Measurements from ENCODE around the gene ALG12. TPM values are rescaled to one million over a fixed set of nuclear protein-coding genes. Genes with fewer than 3 reads are reported as not detected.

The ALG12 gene
- total and polyA plus RNA-seq, 2 of the 13 experiments (the other 11 are each of a cell fraction or from before 2014, with no cell fraction given) = 7.8 to 15.8 TPM

DNA sequence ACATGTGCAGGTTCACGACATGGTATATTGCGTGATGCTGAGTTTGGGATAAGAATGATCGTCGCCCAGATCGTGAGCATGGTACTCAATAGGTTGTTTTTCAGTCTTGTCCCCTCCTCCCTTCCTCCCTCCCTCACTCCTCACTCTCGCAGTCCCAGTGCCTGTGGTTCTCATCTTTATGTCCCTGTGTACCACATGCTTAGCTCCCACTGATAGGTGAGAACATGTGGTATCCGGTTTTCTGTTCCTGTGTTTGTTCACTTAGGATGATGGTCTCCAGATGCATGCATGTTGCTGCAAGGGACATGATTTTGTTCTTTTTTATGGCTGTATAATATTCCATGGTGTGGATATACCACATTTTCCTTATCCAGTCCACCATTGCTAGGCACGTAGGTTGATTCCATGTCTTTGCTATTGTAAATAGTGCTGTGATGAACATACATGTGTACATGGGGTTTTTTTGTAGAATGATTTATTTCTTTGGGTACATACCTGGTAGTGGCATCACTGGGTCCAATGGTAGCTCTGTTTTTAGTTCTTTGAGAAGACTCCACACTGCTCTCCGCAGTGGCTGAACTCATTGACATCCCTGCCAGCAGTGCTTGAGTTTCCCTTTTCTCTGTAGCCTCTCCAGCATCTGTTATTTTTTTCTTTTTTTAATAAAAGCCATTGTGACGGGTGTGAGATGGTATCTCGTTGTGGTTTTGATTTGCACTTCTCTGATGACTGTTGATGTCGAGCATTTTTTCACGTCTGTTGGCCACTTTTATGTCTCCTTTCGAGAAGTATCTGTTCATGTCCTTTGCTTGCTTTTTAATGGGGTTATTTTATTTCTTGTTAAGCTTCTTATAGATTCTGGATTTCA, 48.2 kb downstream of the ALG12 start (continued):
- TF ChIP-seq, protein P1, sequence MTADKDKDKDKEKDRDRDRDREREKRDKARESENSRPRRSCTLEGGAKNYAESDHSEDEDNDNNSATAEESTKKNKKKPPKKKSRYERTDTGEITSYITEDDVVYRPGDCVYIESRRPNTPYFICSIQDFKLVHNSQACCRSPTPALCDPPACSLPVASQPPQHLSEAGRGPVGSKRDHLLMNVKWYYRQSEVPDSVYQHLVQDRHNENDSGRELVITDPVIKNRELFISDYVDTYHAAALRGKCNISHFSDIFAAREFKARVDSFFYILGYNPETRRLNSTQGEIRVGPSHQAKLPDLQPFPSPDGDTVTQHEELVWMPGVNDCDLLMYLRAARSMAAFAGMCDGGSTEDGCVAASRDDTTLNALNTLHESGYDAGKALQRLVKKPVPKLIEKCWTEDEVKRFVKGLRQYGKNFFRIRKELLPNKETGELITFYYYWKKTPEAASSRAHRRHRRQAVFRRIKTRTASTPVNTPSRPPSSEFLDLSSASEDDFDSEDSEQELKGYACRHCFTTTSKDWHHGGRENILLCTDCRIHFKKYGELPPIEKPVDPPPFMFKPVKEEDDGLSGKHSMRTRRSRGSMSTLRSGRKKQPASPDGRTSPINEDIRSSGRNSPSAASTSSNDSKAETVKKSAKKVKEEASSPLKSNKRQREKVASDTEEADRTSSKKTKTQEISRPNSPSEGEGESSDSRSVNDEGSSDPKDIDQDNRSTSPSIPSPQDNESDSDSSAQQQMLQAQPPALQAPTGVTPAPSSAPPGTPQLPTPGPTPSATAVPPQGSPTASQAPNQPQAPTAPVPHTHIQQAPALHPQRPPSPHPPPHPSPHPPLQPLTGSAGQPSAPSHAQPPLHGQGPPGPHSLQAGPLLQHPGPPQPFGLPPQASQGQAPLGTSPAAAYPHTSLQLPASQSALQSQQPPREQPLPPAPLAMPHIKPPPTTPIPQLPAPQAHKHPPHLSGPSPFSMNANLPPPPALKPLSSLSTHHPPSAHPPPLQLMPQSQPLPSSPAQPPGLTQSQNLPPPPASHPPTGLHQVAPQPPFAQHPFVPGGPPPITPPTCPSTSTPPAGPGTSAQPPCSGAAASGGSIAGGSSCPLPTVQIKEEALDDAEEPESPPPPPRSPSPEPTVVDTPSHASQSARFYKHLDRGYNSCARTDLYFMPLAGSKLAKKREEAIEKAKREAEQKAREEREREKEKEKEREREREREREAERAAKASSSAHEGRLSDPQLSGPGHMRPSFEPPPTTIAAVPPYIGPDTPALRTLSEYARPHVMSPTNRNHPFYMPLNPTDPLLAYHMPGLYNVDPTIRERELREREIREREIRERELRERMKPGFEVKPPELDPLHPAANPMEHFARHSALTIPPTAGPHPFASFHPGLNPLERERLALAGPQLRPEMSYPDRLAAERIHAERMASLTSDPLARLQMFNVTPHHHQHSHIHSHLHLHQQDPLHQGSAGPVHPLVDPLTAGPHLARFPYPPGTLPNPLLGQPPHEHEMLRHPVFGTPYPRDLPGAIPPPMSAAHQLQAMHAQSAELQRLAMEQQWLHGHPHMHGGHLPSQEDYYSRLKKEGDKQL (CRISPR knock-in tag; IDR thresholded peaks at IDR 0.05; ENCODE audit: low read depth) = no peak
- TF ChIP-seq SSRP1 (CRISPR knock-in tag; IDR thresholded peaks at IDR 0.05) = no peak
- TF ChIP-seq, protein P2, sequence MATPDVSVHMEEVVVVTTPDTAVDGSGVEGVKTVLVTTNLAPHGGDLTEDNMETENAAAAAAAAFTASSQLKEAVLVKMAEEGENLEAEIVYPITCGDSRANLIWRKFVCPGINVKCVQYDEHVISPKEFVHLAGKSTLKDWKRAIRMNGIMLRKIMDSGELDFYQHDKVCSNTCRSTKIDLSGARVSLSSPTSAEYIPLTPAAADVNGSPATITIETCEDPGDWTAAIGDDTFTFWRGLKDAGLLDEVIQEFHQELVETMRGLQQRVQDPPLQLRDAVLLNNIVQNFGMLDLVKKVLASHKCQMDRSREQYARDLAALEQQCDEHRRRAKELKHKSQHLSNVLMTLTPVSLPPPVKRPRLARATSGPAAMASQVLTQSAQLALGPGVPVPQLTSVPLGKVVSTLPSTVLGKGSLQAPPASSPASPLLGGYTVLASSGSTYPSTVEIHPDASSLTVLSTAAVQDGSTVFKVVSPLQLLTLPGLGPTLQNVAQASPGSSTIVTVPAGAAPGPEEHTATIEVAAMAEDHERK (CRISPR knock-in tag; IDR thresholded peaks at IDR 0.05; ENCODE audit: low read depth) = no peak
- no peak for TF ChIP-seq ZNF235 (CRISPR knock-in tag; IDR thresholded peaks at IDR 0.05; ENCODE audit: borderline replicate concordance)
- TF ChIP-seq ZNF468 (CRISPR knock-in tag; IDR thresholded peaks at IDR 0.05) = no peak
